BLaER1 treated with 17β-estradiol and CSF1 and Interleukin-3, amounts not matched to agents 10 nM and 100 nM (cell line): Measurements from ENCODE around the gene CLECL1.
"Not testable (repeated sequence)": the region's sequence is repeated elsewhere in the genome, so short reads cannot be mapped to it uniquely, and the experiment has no call there.

Source experiments
- H3K27ac ChIP-seq, 11 experiments: shearing (Covaris generic); formaldehyde crosslinking; 2 replicates each; pipeline ENCODE4 v1.8.1; 2022
- H3K27me3 ChIP-seq, 11 experiments: shearing (Covaris generic); formaldehyde crosslinking; 2 replicates each; pipeline ENCODE4 v1.8.1; 2022
- H3K36me3 ChIP-seq, 11 experiments: shearing (Covaris generic); formaldehyde crosslinking; 2 replicates each; pipeline ENCODE4 v1.8.1; 2022
- H3K4me1 ChIP-seq, 10 experiments: shearing (Covaris generic); formaldehyde crosslinking; 2 replicates each; pipeline ENCODE4 v1.8.1; 2022
- H3K4me2 ChIP-seq, 11 experiments: shearing (Covaris generic); formaldehyde crosslinking; 2 replicates each; pipeline ENCODE4 v1.8.1; 2022
- H3K4me3 ChIP-seq, 10 experiments: shearing (Covaris generic); formaldehyde crosslinking; 2 replicates each; pipeline ENCODE4 v1.8.1; 2022
- H3K9ac ChIP-seq, 11 experiments: shearing (Covaris generic); formaldehyde crosslinking; 2 replicates each; pipeline ENCODE4 v1.8.1; 2022
- H3K9me3 ChIP-seq, 11 experiments: shearing (Covaris generic); formaldehyde crosslinking; replicated peaks in 1 of 11; 2 replicates each; pipeline ENCODE4 v1.8.1; 2022
- H4K20me1 ChIP-seq, 11 experiments: shearing (Covaris generic); formaldehyde crosslinking; 2 replicates each; pipeline ENCODE4 v1.8.1; 2022
- Cebpa-rat ChIP-seq, 11 experiments: shearing (Covaris generic); IDR thresholded peaks; 2 replicates each; pipeline ENCODE4 v1.8.1; 2022

CLECL1 gene

GRCh38 chr12:9707864-9708808 is 24.8 kb downstream of the CLECL1 start:
- peak overlapping the region in 5 of 11 experiments; percentile 7 to 37 (median 15); a peak in 7 of 22 replicates for H3K27ac ChIP-seq
- no peaks in the 10 kb centered on the region for H3K27me3 ChIP-seq
- H4K20me1 ChIP-seq = no peaks in the 10 kb centered on the region
- peaks cover 16 to 49% (median 30%) of the 10 kb centered on the region in 10 experiments for H3K4me1 ChIP-seq
- 0 out of 22 replicates have a peak overlapping the region, but pooled peaks of 1 of the 11 experiments have one; percentile 5 for H3K9ac ChIP-seq
- peak overlapping the region in 5 of 11 experiments; percentile 13 to 76 (median 56); a peak in 8 of 22 replicates for H3K4me2 ChIP-seq
- H3K9me3 ChIP-seq = peaks cover 6 to 29% (median 15%) of the 10 kb centered on the region in 11 experiments; a peak in 18 of 22 replicates
- H3K36me3 ChIP-seq = no peaks in the 10 kb centered on the region
- no peak overlapping the region for H3K4me3 ChIP-seq
- TF ChIP-seq Cebpa-rat (IDR thresholded peaks at IDR 0.05) = no peak

GRCh38 chr12:9707356-9707755 is 25.5 kb downstream of the CLECL1 start:
- peak overlapping the region in 6 of 11 experiments; percentile 13 to 76 (median 40); a peak in 7 of 22 replicates for H3K4me2 ChIP-seq
- H3K4me1 ChIP-seq = peaks cover 14 to 57% (median 28%) of the 10 kb centered on the region in 10 experiments
- no peaks in the 10 kb centered on the region for H4K20me1 ChIP-seq
- H3K9ac ChIP-seq = no peak overlapping the region
- peaks cover 6 to 29% (median 15%) of the 10 kb centered on the region in 11 experiments; a peak in 18 of 22 replicates for H3K9me3 ChIP-seq
- no peak overlapping the region for H3K4me3 ChIP-seq
- peak overlapping the region in 2 of 11 experiments; percentile 18 to 37; a peak in 5 of 22 replicates for H3K27ac ChIP-seq
- no peak for TF ChIP-seq Cebpa-rat (IDR thresholded peaks at IDR 0.05)
- H3K36me3 ChIP-seq = no peaks in the 10 kb centered on the region
- no peaks in the 10 kb centered on the region for H3K27me3 ChIP-seq

- peaks cover 24 to 67% (median 40%) of the 10 kb centered on the region in 10 experiments for H3K4me1 ChIP-seq
Observed at GRCh38 chr12:9706086-9706685, 26.7 kb downstream of the CLECL1 start.

GRCh38 chr12:9704561-9704960 is 28.3 kb downstream of the CLECL1 start:
- Histone ChIP-seq H3K9me3 (peaks cover 6 to 29% (median 15%) of the 10 kb centered on the region in 11 experiments; a peak in 18 of 22 replicates), H3K4me1 (peaks cover 24 to 84% (median 45%) of the 10 kb centered on the region in 10 experiments)
- H3K27ac ChIP-seq, H3K36me3 ChIP-seq, H3K9ac ChIP-seq, H3K4me3 ChIP-seq, H3K27me3 ChIP-seq, H4K20me1 ChIP-seq, H3K4me2 ChIP-seq: not testable (repeated sequence)

More at GRCh38 chr12:9706086-9706685, 26.7 kb downstream of the CLECL1 start:
- Histone ChIP-seq H3K27me3 (no peaks in the 10 kb centered on the region), H3K36me3 (no peaks in the 10 kb centered on the region), H3K4me3 (no peak overlapping the region), H3K9ac (peak overlapping the region in 1 of 11 experiments; percentile 44; a peak in 2 of 22 replicates), H3K9me3 (peaks cover 6 to 29% (median 15%) of the 10 kb centered on the region in 11 experiments; a peak in 18 of 22 replicates), H4K20me1 (no peaks in the 10 kb centered on the region), H3K4me2 (peak overlapping the region; percentile 6 to 76 (median 44); a peak in 19 of 22 replicates), H3K27ac (peak overlapping the region in 5 of 11 experiments; percentile 5 to 65 (median 38); a peak in 7 of 22 replicates)
- no peak for TF ChIP-seq Cebpa-rat (IDR thresholded peaks at IDR 0.05)

- H3K4me3 ChIP-seq = 0 out of 20 replicates have a peak overlapping the region, but pooled peaks of 1 of the 10 experiments have one; percentile 18
- peak overlapping the region in 6 of 11 experiments; percentile 9 to 38 (median 18); a peak in 9 of 22 replicates for H3K27ac ChIP-seq
- peaks cover 10 to 23% (median 20%) of the 10 kb centered on the region in 11 experiments; a peak in 19 of 22 replicates for H3K9me3 ChIP-seq
- H3K4me2 ChIP-seq = peak overlapping the region; percentile 43 to 89 (median 74)
- H3K4me1 ChIP-seq = peaks cover 21 to 87% (median 38%) of the 10 kb centered on the region in 10 experiments
- H4K20me1 ChIP-seq = no peaks in the 10 kb centered on the region
- no peaks in the 10 kb centered on the region for H3K27me3 ChIP-seq
- H3K9ac ChIP-seq = peak overlapping the region in 3 of 11 experiments; percentile 15 to 26 (median 15); a peak in 3 of 22 replicates
- no peak for TF ChIP-seq Cebpa-rat (IDR thresholded peaks at IDR 0.05)
- peaks cover 0 to 5% (median 0%) of the 10 kb centered on the region in 11 experiments; a peak in 7 of 22 replicates for H3K36me3 ChIP-seq
Observed at GRCh38 chr12:9702255-9702654, 30.6 kb downstream of the CLECL1 start.

- 0 out of 20 replicates have a peak overlapping the region, but pooled peaks of 1 of the 10 experiments have one; percentile 18 for H3K4me3 ChIP-seq
- peaks cover 0 to 11% (median 6%) of the 10 kb centered on the region in 11 experiments; a peak in 19 of 22 replicates for H3K36me3 ChIP-seq
- peaks cover 21 to 81% (median 36%) of the 10 kb centered on the region in 10 experiments for H3K4me1 ChIP-seq
- TF ChIP-seq Cebpa-rat (IDR thresholded peaks at IDR 0.05) = no peak
- peaks cover 17 to 29% (median 27%) of the 10 kb centered on the region in 11 experiments; a peak in 21 of 22 replicates for H3K9me3 ChIP-seq
- no peaks in the 10 kb centered on the region for H3K27me3 ChIP-seq
- peak overlapping the region; percentile 43 to 89 (median 74) for H3K4me2 ChIP-seq
- no peaks in the 10 kb centered on the region for H4K20me1 ChIP-seq
- peak overlapping the region in 2 of 11 experiments; percentile 15 to 26; a peak in 3 of 22 replicates for H3K9ac ChIP-seq
- H3K27ac ChIP-seq = peak overlapping the region in 6 of 11 experiments; percentile 9 to 38 (median 18); a peak in 9 of 22 replicates
Observed at GRCh38 chr12:9701380-9702154, 31.3 kb downstream of the CLECL1 start.

GRCh38 chr12:9700606-9700956 is 32.3 kb downstream of the CLECL1 start:
- Histone ChIP-seq H3K36me3 (peaks cover 0 to 21% (median 16%) of the 10 kb centered on the region in 11 experiments; a peak in 19 of 22 replicates), H3K27me3 (no peaks in the 10 kb centered on the region), H3K4me1 (peaks cover 15 to 78% (median 28%) of the 10 kb centered on the region in 10 experiments), H3K9me3 (peaks cover 22 to 36% (median 32%) of the 10 kb centered on the region in 11 experiments; a peak in 21 of 22 replicates), H3K4me3 (no peak overlapping the region), H4K20me1 (no peaks in the 10 kb centered on the region), H3K9ac (no peak overlapping the region), H3K4me2 (peak overlapping the region in 3 of 11 experiments; percentile 56 to 85 (median 78); a peak in 4 of 22 replicates), H3K27ac (no peak overlapping the region)
- TF ChIP-seq Cebpa-rat (IDR thresholded peaks at IDR 0.05) = no peak
